Activated CD8-positive, alpha-beta T cell treated with anti-CD3 and anti-CD28 coated beads for 36 hours (primary cell): ENCODE measurements around the gene ARMH4. TPM values are rescaled to one million over a fixed set of nuclear protein-coding genes. Genes with fewer than 3 reads are reported as not detected.

ENCODE experiments used
- ATAC-seq: fragments of 200-7000 bp; cut with Tn5 transposase; one replicate; pipeline ENCODE4 v1.10.0; 2021; ENCODE audit warnings: mild to moderate bottlenecking, moderate library complexity
- CTCF ChIA-PET: fragments of 350-600 bp; sonication (Branson Sonifier 250); formaldehyde crosslinking; loops from one replicate; lab custom pipeline; 2021; ENCODE audit warnings: antibody characterized with exemption; lab: Charles Lee
- POLR2A ChIA-PET: fragments of 350-600 bp; sonication (Branson Sonifier 250); formaldehyde crosslinking; loops from one replicate; lab custom pipeline; 2021; ENCODE audit warnings: antibody characterized with exemption; lab: Charles Lee
- DNase-seq: peaks from one replicate; pipeline ENCODE4 v3.0.0-alpha.2; 2020
- H3K27ac Mint-ChIP-seq: one replicate; pipeline ENCODE4 v1.8.0; 2021; ENCODE audit warnings: mild to moderate bottlenecking, mixed read lengths
- H3K27me3 Mint-ChIP-seq: one replicate; pipeline ENCODE4 v1.8.0; 2021; ENCODE audit warnings: mixed read lengths
- H3K36me3 Mint-ChIP-seq: one replicate; pipeline ENCODE4 v1.8.0; 2021; ENCODE audit warnings: low read depth, mixed read lengths
- H3K4me1 Mint-ChIP-seq: one replicate; pipeline ENCODE4 v1.8.0; 2021; ENCODE audit warnings: low read depth, mixed read lengths
- H3K4me3 Mint-ChIP-seq: one replicate; pipeline ENCODE4 v1.8.0; 2021; ENCODE audit warnings: mild to moderate bottlenecking, moderate library complexity, mixed read lengths
- H3K9me3 Mint-ChIP-seq: one replicate; pipeline ENCODE4 v1.8.0; 2021; ENCODE audit warnings: mixed read lengths
- CTCF ChIP-seq: fragments of 200-600 bp; IDR thresholded peaks from one replicate; pipeline ENCODE4 v1.8.0; 2022; ENCODE audit warnings: antibody characterized with exemption, mild to moderate bottlenecking
- intact Hi-C: fragments of 100-400 bp; cut with micrococcal nuclease; formaldehyde crosslinking; loops from one replicate; pipeline ENCODE4 v1.10.0; 2022
- total RNA-seq, 2 experiments: library from RNA; stranded (reverse); gene quantifications; one replicate each; pipeline ENCODE4 v1.2.3, GENCODE V29; 2021

ARMH4 gene
- total RNA-seq, 2 experiments from 2014 or later, result not detected

GRCh38 chr14:57998766-57999165 lies 153.2 kb downstream of the ARMH4 start:
- no peak for DNase-seq
- Mint-ChIP-seq H3K4me1 (no peaks in the 10 kb centered on the region), H3K4me3 (no peak overlapping the region), H3K27me3 (peaks cover 6% of the 10 kb centered on the region), H3K9me3 (no peaks in the 10 kb centered on the region), H3K36me3 (no peaks in the 10 kb centered on the region), H3K27ac (no peak overlapping the region)
- ChIA-PET POLR2A (no interaction called here), CTCF (no interaction called here)
- no peak for ATAC-seq
- intact Hi-C loops, result no loop called here
- no peak for TF ChIP-seq CTCF

- Mint-ChIP-seq H3K27ac (no peak overlapping the region), H3K27me3 (peaks cover 9% of the 10 kb centered on the region), H3K36me3 (no peaks in the 10 kb centered on the region), H3K4me3 (no peak overlapping the region), H3K9me3 (no peaks in the 10 kb centered on the region), H3K4me1 (no peaks in the 10 kb centered on the region)
- no peak for ATAC-seq
- no peak for DNase-seq
- ChIA-PET POLR2A (no interaction called here), CTCF (no interaction called here)
- TF ChIP-seq CTCF, result no peak
- intact Hi-C loops, result no loop called here
Observed at GRCh38 chr14:57991353-57991752, 160.7 kb downstream of the ARMH4 start.

- POLR2A ChIA-PET, result no interaction called here
- CTCF ChIA-PET, result no interaction called here
- no peak for ATAC-seq
- Mint-ChIP-seq H3K27me3 (peaks cover 9% of the 10 kb centered on the region), H3K4me1 (no peaks in the 10 kb centered on the region), H3K36me3 (no peaks in the 10 kb centered on the region), H3K4me3 (no peak overlapping the region), H3K27ac (no peak overlapping the region), H3K9me3 (no peaks in the 10 kb centered on the region)
- DNase-seq, result no peak
- no peak for TF ChIP-seq CTCF
- intact Hi-C loops, result no loop called here
Observed at GRCh38 chr14:57988445-57988844, 163.6 kb downstream of the ARMH4 start.

GRCh38 chr14:57987596-57988300 lies 164.3 kb downstream of the ARMH4 start:
- Mint-ChIP-seq H3K27ac (no peak overlapping the region), H3K4me1 (no peaks in the 10 kb centered on the region), H3K4me3 (no peak overlapping the region), H3K36me3 (no peaks in the 10 kb centered on the region), H3K9me3 (no peaks in the 10 kb centered on the region), H3K27me3 (peaks cover 9% of the 10 kb centered on the region)
- TF ChIP-seq CTCF, result no peak
- ChIA-PET POLR2A (no interaction called here), CTCF (interaction anchor here (1.2 kb wide), 1 partner anchor 87 kb away, joined by 3 read pairs; no protein-coding TSS in a partner anchor)
- intact Hi-C loops, result no loop called here
- no peak for ATAC-seq
- DNase-seq, result no peak

GRCh38 chr14:57987051-57987450 lies 165.0 kb downstream of the ARMH4 start:
- Mint-ChIP-seq H3K9me3 (no peaks in the 10 kb centered on the region), H3K4me3 (no peak overlapping the region), H3K36me3 (no peaks in the 10 kb centered on the region), H3K4me1 (no peaks in the 10 kb centered on the region), H3K27me3 (peaks cover 9% of the 10 kb centered on the region), H3K27ac (no peak overlapping the region)
- POLR2A ChIA-PET, result no interaction called here
- no peak for TF ChIP-seq CTCF
- DNase-seq (no peak), ATAC-seq (no peak)
- intact Hi-C loops, result no loop called here
- CTCF ChIA-PET, result interaction anchor here (1.2 kb wide), 1 partner anchor 88 kb away, joined by 3 read pairs; no protein-coding TSS in a partner anchor
